ENCODE measurements around the gene SH3RF1. TPM values are rescaled to one million over a fixed set of nuclear protein-coding genes. Genes with fewer than 3 reads are reported as not detected.

Gene SH3RF1
- total and polyA plus RNA-seq, 2 of the 8 experiments (the other 6 are each of a cell fraction or from before 2014, with no cell fraction given), result 6.9 to 15.1 TPM

- Histone ChIP-seq H3K27me3 (replicated peaks in 1 of 4; ENCODE audit: control insufficient read depth in 3 of 4, extremely low read depth in 1 of 4, insufficient read depth in 3 of 4, low read length in 3 of 4) (no peaks in the 10 kb centered on the region), H3K14ac (ENCODE audit: insufficient read length) (no peak overlapping the region), H3K23me2 (ENCODE audit: low read depth, low read length) (no peaks in the 10 kb centered on the region), H4K91ac (replicated peaks; ENCODE audit: insufficient read length, low read length) (no peak overlapping the region), H2BK12ac (ENCODE audit: low read depth, low read length) (no peak overlapping the region), H3K4me3 (ENCODE audit: extremely low read depth in 1 of 4, insufficient read depth in 2 of 4, low read depth in 3 of 4, low read length in 4 of 4) (no peak overlapping the region), H2BK20ac (ENCODE audit: low read length) (no peak overlapping the region), H3K79me2 (ENCODE audit: control insufficient read depth in 1 of 2, insufficient read depth in 2 of 2, low read length in 2 of 2) (no peaks in the 10 kb centered on the region; a peak in 1 of 4 replicates), H2AK5ac (ENCODE audit: low read depth, low read length) (no peak overlapping the region), H3K4me2 (ENCODE audit: insufficient read depth in 1 of 2, low read depth in 2 of 2, low read length in 2 of 2) (no peak overlapping the region), H4K5ac (ENCODE audit: insufficient read length, low read depth, low read length) (no peak overlapping the region), H3K9me3 (ENCODE audit: insufficient read depth in 2 of 2, low read depth in 1 of 2, low read length in 1 of 2) (no peaks in the 10 kb centered on the region), H2BK5ac (ENCODE audit: low read depth, low read length) (no peak overlapping the region), H4K8ac (ENCODE audit: extremely low read depth, insufficient read depth, low read length) (no peak overlapping the region), H3K23ac (ENCODE audit: insufficient read length) (no peak overlapping the region), H3K4me1 (replicated peaks in 1 of 4; ENCODE audit: control insufficient read depth in 3 of 4, insufficient read depth in 4 of 4, low read length in 3 of 4) (no peaks in the 10 kb centered on the region), H3K36me3 (ENCODE audit: control insufficient read depth in 2 of 4, insufficient read depth in 4 of 4, low read length in 3 of 4) (no peaks in the 10 kb centered on the region), H3K4ac (replicated peaks; ENCODE audit: insufficient read length, low read depth, low read length) (no peak overlapping the region), H3K18ac (ENCODE audit: extremely low read depth, low read length) (peak overlapping the region; percentile 39; the same call in 1 of the 2 replicates), H3K79me1 (ENCODE audit: low read depth, low read length) (peaks cover 2% of the 10 kb centered on the region; the same call in 1 of the 2 replicates), H2BK120ac (replicated peaks; ENCODE audit: low read depth, low read length) (no peak overlapping the region), H2BK15ac (ENCODE audit: low read length) (no peak overlapping the region), H3K56ac (replicated peaks; ENCODE audit: insufficient read length, low read depth, low read length) (no peak overlapping the region), H4K20me1 (replicated peaks in 1 of 2; ENCODE audit: control insufficient read depth in 1 of 2, insufficient read depth in 2 of 2, low read length in 2 of 2) (no peaks in the 10 kb centered on the region), H3K9ac (replicated peaks in 1 of 4; ENCODE audit: extremely low read depth in 1 of 4, low read depth in 3 of 4, low read length in 3 of 4) (no peak overlapping the region), H3K27ac (ENCODE audit: low read depth, low read length) (no peak overlapping the region), H2AFZ (ENCODE audit: low read length) (no peak overlapping the region)
- FAIRE-seq, result no peak
- POLR2A ChIA-PET (ENCODE audit: partially characterized antibody), result interaction anchor here (1.0 kb wide), 1 partner anchor 15 kb away, joined by 4 read pairs; no protein-coding TSS in a partner anchor
- CTCF ChIA-PET (ENCODE audit: partially characterized antibody), result no interaction called here
- 90% methylated on average over 6 of the region's 6 CpGs; no CpG with 5 or more reads in 1 of the 2 experiments for WGBS, 2 experiments (ENCODE audit: extremely low coverage in 1 of 2, insufficient coverage in 1 of 2, insufficient read length in 1 of 2, insufficient replicate concordance in 2 of 2, low coverage in 1 of 2, low lambda C conversion rate in 2 of 2, missing lambda C conversion rate in 1 of 2)
- DNase-seq (ENCODE audit: low read depth in 1 of 2, low spot score in 2 of 2), result no peak
- TF ChIP-seq, protein P1, sequence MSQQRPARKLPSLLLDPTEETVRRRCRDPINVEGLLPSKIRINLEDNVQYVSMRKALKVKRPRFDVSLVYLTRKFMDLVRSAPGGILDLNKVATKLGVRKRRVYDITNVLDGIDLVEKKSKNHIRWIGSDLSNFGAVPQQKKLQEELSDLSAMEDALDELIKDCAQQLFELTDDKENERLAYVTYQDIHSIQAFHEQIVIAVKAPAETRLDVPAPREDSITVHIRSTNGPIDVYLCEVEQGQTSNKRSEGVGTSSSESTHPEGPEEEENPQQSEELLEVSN (IDR thresholded peaks at IDR 0.05), result peak; percentile 86
- TF ChIP-seq, protein P2, sequence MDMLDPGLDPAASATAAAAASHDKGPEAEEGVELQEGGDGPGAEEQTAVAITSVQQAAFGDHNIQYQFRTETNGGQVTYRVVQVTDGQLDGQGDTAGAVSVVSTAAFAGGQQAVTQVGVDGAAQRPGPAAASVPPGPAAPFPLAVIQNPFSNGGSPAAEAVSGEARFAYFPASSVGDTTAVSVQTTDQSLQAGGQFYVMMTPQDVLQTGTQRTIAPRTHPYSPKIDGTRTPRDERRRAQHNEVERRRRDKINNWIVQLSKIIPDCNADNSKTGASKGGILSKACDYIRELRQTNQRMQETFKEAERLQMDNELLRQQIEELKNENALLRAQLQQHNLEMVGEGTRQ (IDR thresholded peaks at IDR 0.05; ENCODE audit: low read length), result no peak
- TF ChIP-seq SIN3A (conservative IDR thresholded peaks at IDR 0.05 in 1 of 2, IDR thresholded peaks at IDR 0.05 in 1 of 2; ENCODE audit: low read depth in 1 of 2, low read length in 2 of 2), result no peak
- TF ChIP-seq TEAD4 (IDR thresholded peaks at IDR 0.05; ENCODE audit: low read depth, low read length), result no peak
- TF ChIP-seq CBX8 (IDR thresholded peaks at IDR 0.05; ENCODE audit: borderline replicate concordance, low read depth, low read length), result no peak
- TF ChIP-seq, protein P3, sequence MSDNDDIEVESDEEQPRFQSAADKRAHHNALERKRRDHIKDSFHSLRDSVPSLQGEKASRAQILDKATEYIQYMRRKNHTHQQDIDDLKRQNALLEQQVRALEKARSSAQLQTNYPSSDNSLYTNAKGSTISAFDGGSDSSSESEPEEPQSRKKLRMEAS (IDR thresholded peaks at IDR 0.05), result peak; percentile 70
- TF ChIP-seq SP4 (IDR thresholded peaks at IDR 0.05; ENCODE audit: low read length), result no peak
- TF ChIP-seq BACH1 (IDR thresholded peaks at IDR 0.05; ENCODE audit: low read length), result no peak
Observed at GRCh38 chr4:169222761-169223160, 48.0 kb downstream of the SH3RF1 start.
